ENCODE results near the gene UGT1A9. TPM values are rescaled to one million over a fixed set of nuclear protein-coding genes. Genes with fewer than 3 reads are reported as not detected.

UGT1A9 gene
- polyA plus RNA-seq, 1 donor (not counting 4 experiments of a cell fraction or from before 2014, with no cell fraction given): not detected

DNA sequence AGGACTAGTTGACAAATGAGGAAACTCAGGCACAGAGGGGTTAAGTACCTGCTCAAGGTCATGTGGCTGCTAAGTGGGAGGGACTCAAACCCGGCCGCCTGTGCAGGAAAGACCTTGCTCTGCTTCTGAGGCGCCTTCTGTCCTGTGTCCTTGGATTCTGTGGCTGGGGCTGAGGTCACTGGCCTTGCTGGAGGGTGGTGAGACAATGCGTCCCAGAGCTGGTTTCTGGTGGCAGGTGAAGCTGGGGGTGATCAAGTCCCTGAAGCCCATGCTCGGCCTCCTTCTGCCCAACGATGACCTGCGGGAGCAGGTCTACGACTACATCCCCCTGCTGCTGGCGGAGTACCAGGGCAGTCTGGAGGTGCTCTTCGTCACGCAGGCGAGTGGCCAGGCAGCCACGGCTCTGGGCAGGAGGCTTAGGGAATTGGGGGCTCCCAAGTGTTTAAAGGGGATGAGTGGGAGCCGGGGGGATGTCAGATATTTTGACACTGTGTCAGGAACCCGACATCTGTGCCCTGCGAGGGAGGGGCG is 122.5 kb downstream of the UGT1A9 start:
- Histone ChIP-seq H3K36me3 (ENCODE audit: control insufficient read depth in 2 of 2, extremely low read depth in 1 of 2, insufficient read depth in 2 of 2, low read length in 2 of 2) (no peaks in the 10 kb centered on the region), H3K4me2 (ENCODE audit: control insufficient read depth, extremely low read depth, insufficient read depth, low read depth, low read length) (no peak overlapping the region), H3K9me3 (ENCODE audit: control insufficient read depth, low read depth, low read length) (no peaks in the 10 kb centered on the region), H3K9me1 (ENCODE audit: control insufficient read depth, extremely low read depth, insufficient read depth, low read length) (no peaks in the 10 kb centered on the region), H2AFZ (ENCODE audit: control insufficient read depth, low read length) (no peak overlapping the region), H3K9ac (ENCODE audit: control insufficient read depth, extremely low read depth, insufficient read depth, low read length) (no peak overlapping the region), H4K20me1 (ENCODE audit: control insufficient read depth, extremely low read depth, insufficient read depth, low read length) (no peaks in the 10 kb centered on the region), H3K27ac (ENCODE audit: control insufficient read depth, insufficient read depth, low read length) (no peak overlapping the region), H3K4me1 (ENCODE audit: control insufficient read depth, extremely low read depth, insufficient read depth, low read length) (peaks cover 4% of the 10 kb centered on the region), H3K4me3 (ENCODE audit: control insufficient read depth in 2 of 3, extremely low read depth in 1 of 3, insufficient read depth in 2 of 3, low read depth in 1 of 3, low read length in 3 of 3) (no peak overlapping the region), H3K79me2 (ENCODE audit: control insufficient read depth, insufficient read depth, low read length) (no peaks in the 10 kb centered on the region), H3K27me3 (ENCODE audit: control insufficient read depth, extremely low read depth, insufficient read depth, low read length) (no peaks in the 10 kb centered on the region)
- TF ChIP-seq CTCF (optimal IDR thresholded peaks at IDR 0.05 in 1 of 3, IDR thresholded peaks at IDR 0.05 in 1 of 3, conservative IDR thresholded peaks at IDR 0.05 in 1 of 3; ENCODE audit: extremely low read depth in 1 of 3, insufficient read depth in 2 of 3, low read length in 3 of 3): no peak
- no peak for TF ChIP-seq EZH2 (IDR thresholded peaks at IDR 0.05; ENCODE audit: low read length)
- dilution Hi-C loops (cut with MboI; ENCODE audit: extremely low pct_ligation_motif_present, low sequenced_read_pairs): no loop called here
- DNase-seq (ENCODE audit: low read depth, low spot score): no peak
- no peak for FAIRE-seq

GRCh38 chr2:233795735-233796171 is 124.1 kb downstream of the UGT1A9 start:
- no peaks in the 10 kb centered on the region for H4K20me1 ChIP-seq (ENCODE audit: control insufficient read depth, extremely low read depth, insufficient read depth, low read length)
- DNase-seq (ENCODE audit: low read depth, low spot score) (no peak), FAIRE-seq (no peak)
- no peaks in the 10 kb centered on the region for H3K36me3 ChIP-seq (ENCODE audit: control insufficient read depth in 2 of 2, extremely low read depth in 1 of 2, insufficient read depth in 2 of 2, low read length in 2 of 2)
- no peak overlapping the region for H3K4me2 ChIP-seq (ENCODE audit: control insufficient read depth, extremely low read depth, insufficient read depth, low read depth, low read length)
- H3K9ac ChIP-seq (ENCODE audit: control insufficient read depth, extremely low read depth, insufficient read depth, low read length): no peak overlapping the region
- H2AFZ ChIP-seq (ENCODE audit: control insufficient read depth, low read length): no peak overlapping the region
- no peaks in the 10 kb centered on the region for H3K27me3 ChIP-seq (ENCODE audit: control insufficient read depth, extremely low read depth, insufficient read depth, low read length)
- H3K9me3 ChIP-seq (ENCODE audit: control insufficient read depth, low read depth, low read length): no peaks in the 10 kb centered on the region
- no peaks in the 10 kb centered on the region for H3K79me2 ChIP-seq (ENCODE audit: control insufficient read depth, insufficient read depth, low read length)
- TF ChIP-seq EZH2 (IDR thresholded peaks at IDR 0.05; ENCODE audit: low read length) (no peak), CTCF (optimal IDR thresholded peaks at IDR 0.05 in 1 of 3, IDR thresholded peaks at IDR 0.05 in 1 of 3, conservative IDR thresholded peaks at IDR 0.05 in 1 of 3; ENCODE audit: extremely low read depth in 1 of 3, insufficient read depth in 2 of 3, low read length in 3 of 3) (no peak)
- dilution Hi-C loops (cut with MboI; ENCODE audit: extremely low pct_ligation_motif_present, low sequenced_read_pairs): no loop called here
- no peaks in the 10 kb centered on the region for H3K9me1 ChIP-seq (ENCODE audit: control insufficient read depth, extremely low read depth, insufficient read depth, low read length)
- H3K4me3 ChIP-seq (ENCODE audit: control insufficient read depth in 2 of 3, extremely low read depth in 1 of 3, insufficient read depth in 2 of 3, low read depth in 1 of 3, low read length in 3 of 3): no peak overlapping the region
- peaks cover 4% of the 10 kb centered on the region for H3K4me1 ChIP-seq (ENCODE audit: control insufficient read depth, extremely low read depth, insufficient read depth, low read length)
- no peak overlapping the region for H3K27ac ChIP-seq (ENCODE audit: control insufficient read depth, insufficient read depth, low read length)

Measured in keratinocyte (primary cell).